Vagina (tissue), 2 donors: ENCODE data around the gene AGR2.

Source experiments
- CTCF ChIP-seq, 3 experiments: fragments of 450-650 bp in 2 of 3; fragments of 200-600 bp in 1 of 3; sonication (generic) in 1 of 3; IDR thresholded peaks; one replicate each; pipeline ENCODE4 v1.5.1; 2017 to 2019; ENCODE audit warnings: antibody characterized with exemption in 3 of 3, mild to moderate bottlenecking in 2 of 3, moderate library complexity in 2 of 3
- POLR2A ChIP-seq, 2 donors: fragments of 450-650 bp; IDR thresholded peaks; one replicate each; pipeline ENCODE4 v1.6.1; 2017; ENCODE audit warnings: antibody characterized with exemption in 2 of 2, mild to moderate bottlenecking in 2 of 2, moderate library complexity in 2 of 2

GRCh38 chr7:16758036-16758435 is 46.8 kb downstream of the AGR2 start:
- TF ChIP-seq CTCF (IDR thresholded peaks at IDR 0.05) (no peak), POLR2A (IDR thresholded peaks at IDR 0.05) (no peak)
